CD4-positive, alpha-beta T cell treated with Interleukin-17A for 4 hours (primary cell): ENCODE results near the gene TNFRSF11A.

ENCODE experiments used
- DNase-seq: peaks from one replicate; pipeline ENCODE4 v3.0.0-alpha.2; 2020; ENCODE audit warnings: mixed read lengths

TNFRSF11A gene

GRCh38 chr18:62324917-62325805 is at the start of gene TNFRSF11A:
TSS of gene TNFRSF11A (plus strand) at chr18:62325310. CDS start at chr18:62325353, 43 bp downstream.
- peak; percentile 73 for DNase-seq

GRCh38 chr18:62277045-62277444 is 48.1 kb upstream of the TNFRSF11A start:
- no peak for DNase-seq

GRCh38 chr18:62279561-62279960 is 45.5 kb upstream of the TNFRSF11A start:
- no peak for DNase-seq

GRCh38 chr18:62280058-62280457 is 45.1 kb upstream of the TNFRSF11A start:
- no peak for DNase-seq

- no peak for DNase-seq
These were observed 44.3 kb upstream of the TNFRSF11A start for GRCh38 chr18:62280786-62281185.

GRCh38 chr18:62281684-62282083 is 43.4 kb upstream of the TNFRSF11A start:
- DNase-seq, result no peak

GRCh38 chr18:62282188-62282629 is 42.9 kb upstream of the TNFRSF11A start:
- DNase-seq, result no peak

GRCh38 chr18:62284637-62285036 is 40.5 kb upstream of the TNFRSF11A start:
- no peak for DNase-seq

GRCh38 chr18:62285281-62285680 is 39.8 kb upstream of the TNFRSF11A start:
- no peak for DNase-seq

GRCh38 chr18:62287781-62288664 is 37.1 kb upstream of the TNFRSF11A start:
- DNase-seq, result no peak

GRCh38 chr18:62288665-62289008 is 36.5 kb upstream of the TNFRSF11A start:
- DNase-seq, result no peak

GRCh38 chr18:62289047-62289446 is 36.1 kb upstream of the TNFRSF11A start:
- DNase-seq, result no peak

- DNase-seq, result no peak
These were observed 31.0 kb upstream of the TNFRSF11A start for GRCh38 chr18:62294073-62294472.

- no peak for DNase-seq
These were observed 24.6 kb upstream of the TNFRSF11A start for GRCh38 chr18:62300359-62300963.

GRCh38 chr18:62301322-62301721 is 23.8 kb upstream of the TNFRSF11A start:
- DNase-seq, result no peak

- no peak for DNase-seq
These were observed 12.3 kb upstream of the TNFRSF11A start for GRCh38 chr18:62312851-62313250.

GRCh38 chr18:62318228-62319180 is 6.6 kb upstream of the TNFRSF11A start:
- no peak for DNase-seq

GRCh38 chr18:62321201-62321600 is 3.9 kb upstream of the TNFRSF11A start:
- no peak for DNase-seq

GRCh38 chr18:62323483-62324180 is 1.5 kb upstream of the TNFRSF11A start:
- DNase-seq, result no peak

- no peak for DNase-seq
These were observed 805 bp upstream of the TNFRSF11A start for GRCh38 chr18:62324181-62324828.
